ENCODE measurements around the gene SLC11A2. TPM values are rescaled to one million over a fixed set of nuclear protein-coding genes. Genes with fewer than 3 reads are reported as not detected.

SLC11A2 gene
- total RNA-seq, 3 donors from 2014 or later (not counting 1 experiment from before 2014, with no cell fraction given), result 34.3 to 54.3 (median 42.7) TPM

GRCh38 chr12:51070004-51070403 is 43.8 kb upstream of the SLC11A2 start:
- H3K4me1 Mint-ChIP-seq, result no peaks in the 10 kb centered on the region
- no peaks in the 10 kb centered on the region for H3K36me3 Mint-ChIP-seq
- no peaks in the 10 kb centered on the region for H3K4me1 ChIP-seq (ENCODE audit: control insufficient read depth, insufficient read depth, low read length)
- intact Hi-C loops (cut with micrococcal nuclease), result no loop called here
- no peaks in the 10 kb centered on the region for H3K9me3 ChIP-seq (ENCODE audit: control insufficient read depth, insufficient read depth, low read length)
- no peak for TF ChIP-seq CTCF (IDR thresholded peaks at IDR 0.05)
- no peak overlapping the region for H3K27ac Mint-ChIP-seq
- H3K4me3 Mint-ChIP-seq, result no peak overlapping the region
- H3K9me3 Mint-ChIP-seq, result no peaks in the 10 kb centered on the region
- DNase-seq (no peak), ATAC-seq (no peak)
- H3K36me3 ChIP-seq (ENCODE audit: control insufficient read depth, insufficient read depth, low read length), result peaks cover 52% of the 10 kb centered on the region
- H3K27me3 ChIP-seq (ENCODE audit: control insufficient read depth, insufficient read depth, low read length), result no peaks in the 10 kb centered on the region
- no peak overlapping the region for H3K27ac ChIP-seq (ENCODE audit: low read length)
- H3K27me3 Mint-ChIP-seq (ENCODE audit: low read depth in 2 of 2), result no peaks in the 10 kb centered on the region
- WGBS (ENCODE audit: insufficient coverage), result 93% methylated on average over 3 of the region's 3 CpGs
- no peak overlapping the region for H3K4me3 ChIP-seq (ENCODE audit: low read length)

GRCh38 chr12:51067771-51068170 is 41.6 kb upstream of the SLC11A2 start:
- H3K36me3 ChIP-seq (ENCODE audit: control insufficient read depth, insufficient read depth, low read length), result peaks cover 67% of the 10 kb centered on the region

GRCh38 chr12:51067229-51067628 is 41.0 kb upstream of the SLC11A2 start:
- DNase-seq (no peak), ATAC-seq (no peak)
- Mint-ChIP-seq H3K4me3 (no peak overlapping the region), H3K36me3 (no peaks in the 10 kb centered on the region), H3K27me3 (ENCODE audit: low read depth in 2 of 2) (no peaks in the 10 kb centered on the region), H3K9me3 (no peaks in the 10 kb centered on the region), H3K27ac (no peak overlapping the region), H3K4me1 (no peaks in the 10 kb centered on the region)
- WGBS (ENCODE audit: insufficient coverage), result 100% methylated on average over 4 of the region's 4 CpGs
- intact Hi-C loops (cut with micrococcal nuclease), result no loop called here
- H3K36me3 ChIP-seq (ENCODE audit: control insufficient read depth, insufficient read depth, low read length), result peaks cover 71% of the 10 kb centered on the region
- no peak overlapping the region for H3K4me3 ChIP-seq (ENCODE audit: low read length)
- no peaks in the 10 kb centered on the region for H3K4me1 ChIP-seq (ENCODE audit: control insufficient read depth, insufficient read depth, low read length)
- no peak for TF ChIP-seq CTCF (IDR thresholded peaks at IDR 0.05)
- H3K27me3 ChIP-seq (ENCODE audit: control insufficient read depth, insufficient read depth, low read length), result no peaks in the 10 kb centered on the region
- H3K27ac ChIP-seq (ENCODE audit: low read length), result no peak overlapping the region
- H3K9me3 ChIP-seq (ENCODE audit: control insufficient read depth, insufficient read depth, low read length), result no peaks in the 10 kb centered on the region

More at GRCh38 chr12:51067771-51068170, 41.6 kb upstream of the SLC11A2 start:
- no peak for ATAC-seq
- Mint-ChIP-seq H3K4me1 (no peaks in the 10 kb centered on the region), H3K27me3 (ENCODE audit: low read depth in 2 of 2) (no peaks in the 10 kb centered on the region), H3K4me3 (no peak overlapping the region), H3K36me3 (no peaks in the 10 kb centered on the region), H3K27ac (no peak overlapping the region), H3K9me3 (no peaks in the 10 kb centered on the region)
- no peaks in the 10 kb centered on the region for H3K4me1 ChIP-seq (ENCODE audit: control insufficient read depth, insufficient read depth, low read length)
- intact Hi-C loops (cut with micrococcal nuclease), result no loop called here
- no peak for TF ChIP-seq CTCF (IDR thresholded peaks at IDR 0.05)
- H3K4me3 ChIP-seq (ENCODE audit: low read length), result no peak overlapping the region
- DNase-seq, result no peak
- 95% methylated on average over 7 of the region's 7 CpGs for WGBS (ENCODE audit: insufficient coverage)
- no peaks in the 10 kb centered on the region for H3K27me3 ChIP-seq (ENCODE audit: control insufficient read depth, insufficient read depth, low read length)
- H3K9me3 ChIP-seq (ENCODE audit: control insufficient read depth, insufficient read depth, low read length), result no peaks in the 10 kb centered on the region
- H3K27ac ChIP-seq (ENCODE audit: low read length), result no peak overlapping the region

GRCh38 chr12:51065530-51065929 is 39.3 kb upstream of the SLC11A2 start:
- no peaks in the 10 kb centered on the region for H3K36me3 Mint-ChIP-seq
- intact Hi-C loops (cut with micrococcal nuclease), result no loop called here
- H3K4me3 Mint-ChIP-seq, result no peak overlapping the region
- DNase-seq, result no peak
- no peaks in the 10 kb centered on the region for H3K9me3 Mint-ChIP-seq
- H3K27ac ChIP-seq (ENCODE audit: low read length), result no peak overlapping the region
- no peak for TF ChIP-seq CTCF (IDR thresholded peaks at IDR 0.05)
- no peaks in the 10 kb centered on the region for H3K9me3 ChIP-seq (ENCODE audit: control insufficient read depth, insufficient read depth, low read length)
- no peaks in the 10 kb centered on the region for H3K4me1 ChIP-seq (ENCODE audit: control insufficient read depth, insufficient read depth, low read length)
- H3K27me3 Mint-ChIP-seq (ENCODE audit: low read depth in 2 of 2), result no peaks in the 10 kb centered on the region
- no peak overlapping the region for H3K4me3 ChIP-seq (ENCODE audit: low read length)
- H3K36me3 ChIP-seq (ENCODE audit: control insufficient read depth, insufficient read depth, low read length), result peaks cover 67% of the 10 kb centered on the region
- no peaks in the 10 kb centered on the region for H3K27me3 ChIP-seq (ENCODE audit: control insufficient read depth, insufficient read depth, low read length)
- no peak overlapping the region for H3K27ac Mint-ChIP-seq
- ATAC-seq, result no peak
- no peaks in the 10 kb centered on the region for H3K4me1 Mint-ChIP-seq
- 94% methylated on average over 5 of the region's 5 CpGs for WGBS (ENCODE audit: insufficient coverage)
